22Rv1 (cell line): ENCODE data around the gene UBASH3A.

Experiments used
- CTCF ChIP-seq: fragments of 450-650 bp; IDR thresholded peaks from 2 replicates; pipeline ENCODE4 v1.5.1; 2017; ENCODE audit warnings: mild to moderate bottlenecking
- ZFX ChIP-seq: fragments of 450-650 bp; IDR thresholded peaks from 2 replicates; pipeline ENCODE4 v1.6.1; 2017; ENCODE audit warnings: antibody characterized with exemption, borderline replicate concordance

- TF ChIP-seq CTCF (no peak), ZFX (no peak)
Measured at GRCh38 chr21:42438316-42439205, 34.9 kb downstream of the UBASH3A start.
